NOMO-1 treated with dmso at 0.1 percent for 144 hours (cell line): ENCODE data around the gene KAT5.
"Not testable (repeated sequence)": the region's sequence is repeated elsewhere in the genome, so short reads cannot be mapped to it uniquely, and the experiment has no call there.

Source experiments
- DNase-seq: peaks from one replicate; lab custom pipeline; 2025; ENCODE audit not compliant: unreplicated experiment; lab: John Stamatoyannopoulos, UW

KAT5 gene

GRCh38 chr11:65711785-65712632 lies at the start of gene KAT5:
KAT5 (plus strand) TSS chr11:65712252; CDS start chr11:65712268, 16 bp downstream.
- DNase-seq: peak; percentile 99

DNA sequence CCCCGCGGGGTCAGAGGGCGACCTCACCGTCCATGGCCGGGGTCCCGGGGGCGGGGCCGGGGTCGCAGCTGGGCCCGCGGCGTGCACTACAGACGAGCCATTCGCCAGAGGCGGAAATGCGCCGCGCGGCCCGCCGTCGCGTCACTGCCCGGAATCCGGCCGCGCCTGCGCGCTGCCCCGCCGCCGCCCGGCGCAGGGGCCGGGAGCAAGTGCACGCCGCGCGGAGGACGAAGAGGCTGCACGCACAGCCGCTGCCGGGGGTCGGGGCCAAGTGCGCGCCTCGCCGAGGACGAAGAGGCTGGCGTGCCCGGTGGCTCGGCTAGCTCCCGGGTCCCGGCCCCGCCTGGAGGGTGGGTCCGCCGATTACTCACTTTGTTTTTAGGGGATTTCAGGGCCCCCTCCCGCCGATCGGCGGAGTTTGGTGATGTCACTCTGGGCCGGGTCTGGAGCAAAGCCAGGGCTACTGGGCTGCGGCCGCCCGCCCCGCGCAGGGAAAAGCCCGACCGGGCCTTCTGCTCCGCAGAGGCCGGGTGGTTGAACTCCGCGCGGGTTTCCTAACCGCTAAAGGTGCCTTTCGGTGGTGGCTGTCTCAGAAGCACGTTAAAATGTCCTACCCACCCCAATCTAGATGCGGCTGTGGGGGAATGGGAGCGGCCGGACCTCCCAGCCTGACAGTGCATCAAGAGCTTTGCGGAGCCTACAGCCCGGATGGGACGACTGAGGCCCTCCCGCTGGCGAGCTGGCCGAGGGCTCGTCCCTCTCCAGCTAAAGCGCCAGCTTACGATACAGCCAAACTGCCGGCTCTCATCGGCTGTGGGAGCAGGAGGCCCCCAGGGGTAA lies 49.0 kb upstream of the KAT5 start, which contains the start of gene RELA:
Gene RELA (minus strand): TSS at position 118 of the 840 bp plus-strand sequence. CDS start 84 bp downstream, at position 34.
- peak; percentile 92 for DNase-seq

DNA sequence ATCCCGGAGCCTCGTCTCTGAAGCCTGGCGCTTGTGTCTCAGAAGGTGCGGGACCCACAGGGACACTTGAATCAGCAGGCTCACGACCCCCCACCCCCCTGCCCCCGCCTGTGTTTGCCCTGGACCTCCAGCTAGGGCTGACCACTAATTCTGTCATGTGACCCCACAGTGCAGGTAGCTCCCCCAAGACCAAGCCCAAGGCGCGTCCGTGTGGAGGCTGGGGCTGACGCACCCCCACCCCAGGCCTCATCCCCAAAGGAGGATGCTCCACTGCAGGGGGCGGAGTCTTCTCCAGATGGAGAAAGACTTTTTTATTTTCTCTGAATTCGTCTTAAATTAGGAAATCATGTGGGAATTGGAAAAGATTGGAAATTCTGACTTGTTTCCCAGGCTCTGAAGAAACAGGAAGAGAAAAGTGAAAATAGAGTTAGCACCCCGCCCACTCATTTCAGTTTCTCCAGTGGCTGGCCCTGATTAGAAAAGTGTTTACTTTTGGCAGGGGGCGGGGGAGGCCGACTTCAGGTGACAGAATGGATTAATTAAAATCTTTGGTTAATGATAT lies 48.3 kb upstream of the KAT5 start:
- no peak for DNase-seq

GRCh38 chr11:65672180-65672860 lies 39.7 kb upstream of the KAT5 start:
- DNase-seq: no peak

DNA sequence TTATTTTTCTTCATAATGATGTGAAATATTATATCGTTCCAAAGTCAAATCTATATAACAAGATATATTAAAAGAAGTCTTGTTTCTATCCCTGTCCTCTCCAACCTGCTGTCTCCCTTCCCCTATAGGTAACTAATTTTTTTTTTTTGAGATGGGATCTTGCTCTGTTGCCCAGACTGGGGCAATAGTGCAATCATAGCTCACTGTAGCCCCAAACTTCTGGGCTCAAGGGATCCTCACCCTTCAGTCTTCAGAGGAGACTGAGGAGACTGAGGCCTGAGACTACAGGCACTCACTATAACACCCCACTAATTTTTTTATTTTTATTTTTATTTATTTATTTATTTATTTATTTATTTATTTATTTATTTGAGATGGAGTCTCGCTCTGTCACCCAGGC lies 39.1 kb upstream of the KAT5 start:
- DNase-seq: no peak

DNA sequence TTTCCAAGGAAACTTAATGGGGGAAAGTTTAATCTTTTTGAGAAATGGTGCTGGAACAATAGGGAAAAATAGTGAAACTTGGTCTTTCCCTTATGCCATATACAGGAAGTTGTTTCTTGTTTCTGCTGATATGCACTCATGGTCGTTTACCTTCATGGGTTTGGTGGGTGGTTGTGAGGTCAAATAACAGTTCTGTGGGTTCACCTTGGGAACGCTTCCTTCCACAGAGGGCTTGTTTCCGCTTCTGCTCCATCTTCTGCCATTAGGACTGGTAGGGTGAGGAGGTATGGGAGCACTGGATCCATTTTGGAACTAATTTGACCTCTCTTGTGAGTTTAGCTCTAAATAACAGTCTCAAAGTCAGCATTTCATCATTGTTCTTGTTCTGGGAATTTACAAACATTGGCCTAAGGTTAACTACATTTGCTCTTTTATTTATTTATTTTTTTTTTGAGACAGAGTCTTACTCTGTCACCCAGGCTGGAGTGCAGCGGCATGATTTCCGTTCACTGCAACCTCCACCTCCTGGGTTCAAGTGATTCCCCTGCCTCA lies 31.8 kb upstream of the KAT5 start:
- no peak for DNase-seq

- DNase-seq: not testable (repeated sequence)
Observed at GRCh38 chr11:65683480-65683879, 28.6 kb upstream of the KAT5 start.

DNA sequence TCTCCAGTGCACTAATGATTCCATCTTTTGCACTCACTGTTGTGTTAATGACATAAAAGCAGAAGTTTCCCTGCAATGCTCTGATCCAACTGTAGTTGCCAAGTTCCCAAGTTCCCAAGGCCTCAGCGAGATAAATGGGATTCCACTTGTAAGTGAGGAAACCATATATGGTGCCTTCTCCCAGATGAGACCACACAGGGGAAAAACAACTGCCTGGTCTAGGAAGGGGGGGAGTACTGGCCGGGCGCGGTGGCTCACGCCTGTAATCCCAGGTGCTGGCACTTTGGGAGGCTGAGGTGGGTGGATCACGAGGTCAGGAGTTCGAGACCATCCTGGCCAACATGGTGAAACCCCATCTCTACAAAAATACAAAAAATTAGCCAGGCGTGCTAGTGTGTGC lies 26.1 kb upstream of the KAT5 start:
- DNase-seq: no peak

- not testable (repeated sequence) for DNase-seq
Observed at GRCh38 chr11:65691847-65692246, 20.2 kb upstream of the KAT5 start.

GRCh38 chr11:65692367-65692766 lies 19.7 kb upstream of the KAT5 start:
- DNase-seq: no peak

- no peak for DNase-seq
Observed at GRCh38 chr11:65695459-65696241, 16.4 kb upstream of the KAT5 start.

GRCh38 chr11:65696802-65697552 lies 15.1 kb upstream of the KAT5 start:
- DNase-seq: no peak

- no peak for DNase-seq
Observed at GRCh38 chr11:65698205-65698604, 13.8 kb upstream of the KAT5 start.

DNA sequence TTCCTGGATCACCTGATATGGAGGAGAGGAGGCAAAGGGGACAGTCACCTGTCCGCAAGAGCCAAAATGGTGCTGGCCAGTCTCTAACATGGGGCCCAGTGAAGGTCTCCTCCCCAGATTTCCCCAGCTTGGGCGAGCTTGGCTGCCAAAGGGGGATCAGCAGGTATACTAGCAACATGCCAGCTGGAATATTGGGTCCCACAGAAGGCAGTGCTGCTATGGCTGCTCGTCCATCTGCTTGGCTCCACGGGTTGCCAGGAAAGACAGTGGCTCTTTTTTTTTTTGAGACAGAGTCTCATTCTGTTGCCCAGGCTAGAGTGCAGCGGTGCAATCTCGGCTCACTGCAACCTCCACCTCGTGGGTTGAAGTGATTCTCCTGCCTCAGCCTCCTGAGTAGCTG lies 12.7 kb upstream of the KAT5 start:
- DNase-seq: no peak

GRCh38 chr11:65700399-65700798 lies 11.7 kb upstream of the KAT5 start:
- no peak for DNase-seq

- no peak for DNase-seq
Observed at GRCh38 chr11:65701686-65702085, 10.4 kb upstream of the KAT5 start.

DNA sequence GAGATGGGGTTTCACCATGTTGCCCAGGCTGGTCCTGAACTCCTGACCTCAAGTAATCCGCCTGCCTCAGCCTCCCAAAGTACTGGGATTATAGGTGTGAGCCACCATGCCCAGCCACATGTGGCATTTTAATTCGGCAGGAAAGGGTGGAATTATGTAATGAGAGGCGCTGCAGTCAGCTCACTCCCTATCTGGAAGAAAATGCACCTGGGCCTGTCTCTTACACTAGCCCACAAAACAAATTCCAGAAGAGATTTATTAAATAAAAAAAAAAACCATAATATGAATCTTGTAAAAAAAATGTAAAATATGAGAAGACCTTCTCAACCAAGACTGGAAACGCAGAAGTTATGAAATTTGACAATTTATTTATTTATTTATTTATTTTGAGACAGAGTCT lies 8.2 kb upstream of the KAT5 start:
- DNase-seq: no peak

GRCh38 chr11:65706303-65706763 lies 5.7 kb upstream of the KAT5 start:
- DNase-seq: not testable (repeated sequence)

GRCh38 chr11:65707002-65707401 lies 5.0 kb upstream of the KAT5 start:
- DNase-seq: not testable (repeated sequence)
